Rectal smooth muscle tissue (tissue), 1 donor: Measurements from ENCODE around the gene ZNF341.
"Not testable (repeated sequence)": the region's sequence is repeated elsewhere in the genome, so short reads cannot be mapped to it uniquely, and the experiment has no call there.

Experiments used
- H3K27ac ChIP-seq: one replicate; pipeline ENCODE4 v1.7.0; 2013; ENCODE audit warnings: low read depth, low read length, inconsistent platforms
- H3K27me3 ChIP-seq: one replicate; pipeline ENCODE4 v1.7.0; 2013; ENCODE audit warnings: low read length; ENCODE audit not compliant: control insufficient read depth, insufficient read depth
- H3K36me3 ChIP-seq: one replicate; pipeline ENCODE4 v1.7.0; 2013; ENCODE audit warnings: low read length; ENCODE audit not compliant: control insufficient read depth, insufficient read depth
- H3K4me1 ChIP-seq: one replicate; pipeline ENCODE4 v1.7.0; 2013; ENCODE audit warnings: low read length; ENCODE audit not compliant: control insufficient read depth, insufficient read depth
- H3K4me3 ChIP-seq: one replicate; pipeline ENCODE4 v1.7.0; 2013; ENCODE audit warnings: low read length
- H3K9ac ChIP-seq: one replicate; pipeline ENCODE4 v1.7.0; 2013; ENCODE audit warnings: low read length

ZNF341 gene

DNA sequence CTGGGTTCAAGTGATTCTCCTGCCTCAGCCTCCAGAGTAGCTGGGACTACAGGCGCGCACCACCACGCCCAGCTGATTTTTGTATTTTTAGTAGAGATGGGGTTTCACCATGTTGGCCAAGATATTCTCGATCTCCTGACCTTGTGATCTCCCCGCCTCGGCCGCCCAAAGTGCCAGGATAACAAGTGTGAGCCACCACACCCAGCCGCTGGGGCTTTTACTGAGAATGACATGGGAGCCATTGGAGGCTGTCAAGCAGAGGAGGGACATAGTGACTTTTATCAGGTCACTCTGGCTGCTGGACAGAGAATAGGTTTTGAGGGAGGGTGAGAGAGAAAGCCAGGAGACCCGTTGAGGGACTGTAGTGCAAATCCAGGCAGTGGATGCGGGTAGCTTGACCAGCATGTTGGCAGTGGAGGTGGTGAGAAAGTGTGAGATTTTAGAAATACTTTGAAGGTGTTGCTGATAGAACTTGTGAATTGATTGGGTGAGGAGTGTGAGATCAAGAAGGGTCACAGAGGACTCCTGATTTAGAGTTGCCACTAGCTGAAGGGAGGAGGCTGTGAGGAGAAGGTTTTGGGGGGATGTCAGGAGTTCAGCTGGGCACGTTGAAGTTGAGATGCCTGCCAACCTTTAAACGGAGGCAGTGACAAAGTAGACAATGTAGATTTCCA, 14.7 kb downstream of the ZNF341 start:
- Histone ChIP-seq H3K4me3 (no peak overlapping the region), H3K27ac (no peak overlapping the region), H3K9ac (no peak overlapping the region), H3K36me3 (peaks cover 2% of the 10 kb centered on the region), H3K4me1 (no peaks in the 10 kb centered on the region), H3K27me3 (no peaks in the 10 kb centered on the region)

DNA sequence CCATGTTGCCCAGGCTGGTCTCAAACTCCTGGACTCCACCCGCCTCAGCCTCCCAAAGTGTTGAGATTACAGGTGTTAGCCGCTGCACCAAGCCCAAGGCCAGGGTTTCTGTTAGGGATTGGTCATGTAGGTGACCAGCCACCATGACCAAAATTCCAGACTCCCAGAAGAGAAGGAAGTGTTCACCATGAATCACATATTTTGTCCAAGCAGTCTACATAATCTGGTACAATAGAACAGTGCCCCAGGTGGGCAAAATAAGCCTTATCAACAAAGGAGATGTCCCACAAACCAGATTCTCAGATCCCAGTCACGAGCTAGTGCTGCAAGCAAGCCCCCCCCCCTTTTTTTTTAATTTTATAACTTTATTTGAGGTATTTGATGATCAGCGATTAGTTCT, 20.0 kb downstream of the ZNF341 start:
- H3K36me3 ChIP-seq, result peaks cover 12% of the 10 kb centered on the region
- no peak overlapping the region for H3K4me3 ChIP-seq
- H3K27ac ChIP-seq, result no peak overlapping the region
- no peak overlapping the region for H3K9ac ChIP-seq
- H3K27me3 ChIP-seq, result no peaks in the 10 kb centered on the region
- H3K4me1 ChIP-seq, result no peaks in the 10 kb centered on the region

DNA sequence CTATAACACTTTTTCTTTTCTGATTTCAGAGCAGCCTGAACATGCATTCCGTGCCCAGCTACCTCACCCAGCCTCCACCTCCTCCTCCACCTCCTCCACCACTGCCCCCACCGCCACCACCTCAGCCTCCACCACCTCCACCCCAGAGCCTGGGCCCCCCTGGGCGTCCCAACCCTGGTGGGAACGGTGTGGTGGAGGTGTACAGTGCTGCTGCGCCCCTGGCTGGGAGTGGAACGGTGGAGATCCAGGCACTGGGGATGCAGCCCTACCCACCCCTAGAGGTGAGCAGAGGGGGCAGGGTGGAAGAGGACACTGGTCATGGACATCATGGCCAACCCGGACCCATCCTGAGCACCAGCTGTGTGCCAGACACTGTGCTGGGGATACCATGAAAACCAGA, 21.3 kb downstream of the ZNF341 start:
- Histone ChIP-seq H3K4me1 (no peaks in the 10 kb centered on the region), H3K9ac (no peak overlapping the region), H3K36me3 (peaks cover 18% of the 10 kb centered on the region), H3K27me3 (no peaks in the 10 kb centered on the region), H3K27ac (no peak overlapping the region), H3K4me3 (no peak overlapping the region)

DNA sequence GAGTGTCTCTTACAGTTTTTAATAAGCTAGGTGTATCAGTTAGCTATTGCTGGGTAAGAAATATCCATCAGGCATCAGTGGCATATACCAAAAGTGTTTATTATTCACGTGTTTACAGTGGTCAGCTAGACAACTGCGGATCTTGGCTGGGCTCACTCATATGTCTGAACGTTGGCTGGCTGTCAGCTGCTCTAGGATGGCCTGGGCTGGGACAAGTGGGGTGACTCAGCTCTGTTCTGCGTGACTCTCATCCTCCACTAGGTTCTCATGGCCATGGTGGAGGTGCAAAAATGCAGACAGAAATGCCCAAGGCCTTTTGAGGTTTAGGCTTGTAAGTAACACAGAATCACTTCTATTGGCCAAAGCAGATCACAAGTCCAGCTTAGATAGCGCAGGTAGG, 22.0 kb downstream of the ZNF341 start:
- Histone ChIP-seq H3K4me1 (no peaks in the 10 kb centered on the region), H3K27ac (no peak overlapping the region), H3K36me3 (peaks cover 18% of the 10 kb centered on the region), H3K4me3 (no peak overlapping the region), H3K27me3 (no peaks in the 10 kb centered on the region), H3K9ac (no peak overlapping the region)

DNA sequence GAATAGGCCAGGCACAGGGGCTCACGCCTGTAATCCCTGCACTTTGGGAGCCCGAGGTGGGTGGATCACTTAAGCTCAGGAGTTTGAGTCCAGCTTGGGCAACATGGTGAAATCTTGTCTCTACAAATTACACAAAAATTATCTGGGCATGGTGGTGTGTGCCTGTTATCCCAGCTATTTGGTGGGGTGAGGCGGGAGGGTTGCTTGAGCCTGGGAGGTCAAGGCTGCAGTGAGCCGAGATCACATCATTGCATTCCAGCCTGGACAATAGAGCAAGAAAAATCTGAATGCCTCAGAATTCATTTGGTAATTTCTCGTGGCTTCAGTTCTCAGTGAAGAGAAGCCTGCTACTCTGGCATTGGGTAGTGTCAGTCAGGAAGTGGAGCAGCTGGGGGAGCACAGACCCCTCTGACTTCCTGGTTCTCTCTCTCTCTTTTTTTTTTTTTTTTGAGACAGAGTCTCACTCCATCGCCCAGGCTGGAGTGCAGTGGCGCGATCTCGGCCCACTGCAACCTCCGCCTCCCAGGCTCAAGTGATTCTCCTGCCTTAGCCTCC, 24.2 kb downstream of the ZNF341 start:
- H3K9ac ChIP-seq, H3K27ac ChIP-seq: not testable (repeated sequence)

DNA sequence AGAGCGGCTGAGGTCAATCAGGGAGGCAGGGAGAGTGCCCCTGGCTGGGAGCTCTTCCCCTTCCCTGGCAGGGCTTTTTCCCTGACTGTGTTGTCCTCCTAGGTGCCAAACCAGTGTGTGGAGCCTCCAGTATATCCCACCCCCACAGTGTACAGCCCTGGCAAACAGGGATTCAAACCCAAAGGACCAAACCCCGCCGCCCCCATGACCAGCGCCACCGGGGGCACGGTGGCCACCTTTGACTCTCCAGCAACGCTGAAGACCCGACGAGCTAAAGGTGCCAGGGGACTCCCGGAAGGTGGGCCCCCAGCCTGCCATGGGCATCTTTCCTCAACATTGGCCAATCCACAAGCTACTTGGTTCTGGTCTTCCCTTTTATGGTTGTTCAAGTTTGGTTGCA, 25.2 kb downstream of the ZNF341 start:
- Histone ChIP-seq H3K9ac (no peak overlapping the region), H3K36me3 (peaks cover 21% of the 10 kb centered on the region), H3K4me3 (no peak overlapping the region)

More for the DNA sequence above, 24.2 kb downstream of the ZNF341 start:
- not testable (repeated sequence) for H3K4me1 ChIP-seq, H3K27me3 ChIP-seq, H3K4me3 ChIP-seq
- H3K36me3 ChIP-seq, result peaks cover 16% of the 10 kb centered on the region

DNA sequence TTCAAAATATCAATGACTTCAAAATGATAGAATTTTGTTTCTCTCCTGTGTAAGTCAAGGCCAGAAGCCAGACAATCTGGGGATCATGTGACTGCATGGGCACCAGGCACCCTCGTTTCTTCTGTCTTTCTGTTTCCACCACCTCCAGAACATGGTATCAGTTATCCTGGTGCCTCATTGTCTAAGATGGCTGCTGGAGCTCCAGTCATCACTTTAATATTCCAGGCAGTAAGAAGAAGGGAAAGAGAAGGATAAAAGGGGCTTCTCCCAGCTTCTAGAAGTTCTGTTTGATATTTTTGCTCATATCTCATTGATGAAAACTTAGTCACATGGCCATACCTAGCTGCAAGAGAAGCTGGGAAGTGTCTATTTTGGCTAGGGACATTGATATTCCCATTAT, 25.7 kb downstream of the ZNF341 start:
- H3K36me3 ChIP-seq, result peaks cover 21% of the 10 kb centered on the region
- no peaks in the 10 kb centered on the region for H3K4me1 ChIP-seq
- H3K4me3 ChIP-seq, result no peak overlapping the region
- no peak overlapping the region for H3K27ac ChIP-seq
- H3K27me3 ChIP-seq, result no peaks in the 10 kb centered on the region
- no peak overlapping the region for H3K9ac ChIP-seq

More for the DNA sequence above, 25.2 kb downstream of the ZNF341 start:
- no peak overlapping the region for H3K27ac ChIP-seq
- no peaks in the 10 kb centered on the region for H3K4me1 ChIP-seq
- H3K27me3 ChIP-seq, result no peaks in the 10 kb centered on the region

DNA sequence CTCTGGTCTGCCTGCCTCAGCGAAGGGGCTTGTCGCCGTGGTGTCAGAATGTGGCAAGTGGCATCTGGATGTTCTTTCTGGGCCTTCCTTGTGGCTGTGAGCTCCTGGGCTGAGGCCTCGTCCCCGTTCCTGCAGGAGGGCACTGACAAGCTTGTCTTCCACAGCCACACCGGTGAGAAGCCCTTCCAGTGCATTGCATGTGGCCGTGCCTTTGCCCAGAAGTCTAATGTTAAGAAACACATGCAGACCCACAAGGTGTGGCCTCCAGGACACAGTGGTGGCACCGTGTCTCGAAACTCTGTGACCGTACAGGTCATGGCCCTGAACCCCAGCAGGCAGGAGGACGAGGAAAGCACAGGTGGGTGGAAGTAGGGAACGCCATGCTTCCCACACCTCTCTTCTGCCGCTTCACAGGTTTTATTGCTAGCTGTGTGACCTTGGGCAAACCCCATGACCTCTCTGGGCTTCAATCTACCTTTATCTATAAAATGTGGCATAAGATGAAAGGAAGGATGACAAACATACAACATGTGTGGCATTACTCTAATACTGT, 30.0 kb downstream of the ZNF341 start:
- no peak overlapping the region for H3K27ac ChIP-seq
- H3K27me3 ChIP-seq, result no peaks in the 10 kb centered on the region
- H3K36me3 ChIP-seq, result peaks cover 13% of the 10 kb centered on the region
- H3K9ac ChIP-seq, result no peak overlapping the region
- H3K4me1 ChIP-seq, result no peaks in the 10 kb centered on the region
- no peak overlapping the region for H3K4me3 ChIP-seq

DNA sequence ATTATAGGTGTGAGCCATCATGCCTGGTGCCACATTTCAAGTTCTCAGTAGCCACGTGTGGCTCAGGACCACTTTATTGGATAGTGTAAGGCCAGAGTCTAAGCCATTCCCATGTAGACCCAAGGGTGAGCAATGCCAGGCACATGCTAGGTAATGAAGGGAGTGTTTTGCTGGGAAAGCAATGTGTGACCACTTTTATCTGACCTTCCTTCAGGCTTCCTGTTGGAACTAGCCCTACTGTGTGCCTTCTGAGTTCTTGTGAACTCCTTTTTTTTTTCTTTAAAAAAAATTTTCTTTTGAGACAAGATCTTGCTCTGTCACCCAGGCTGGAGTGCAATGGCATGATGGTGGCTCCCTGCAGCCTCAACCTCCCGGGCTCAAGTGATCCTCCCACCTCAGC, 33.3 kb downstream of the ZNF341 start:
- H3K27me3 ChIP-seq, result no peaks in the 10 kb centered on the region
- no peak overlapping the region for H3K4me3 ChIP-seq
- peaks cover 7% of the 10 kb centered on the region for H3K36me3 ChIP-seq
- H3K27ac ChIP-seq, result no peak overlapping the region
- no peaks in the 10 kb centered on the region for H3K4me1 ChIP-seq
- H3K9ac ChIP-seq, result no peak overlapping the region

DNA sequence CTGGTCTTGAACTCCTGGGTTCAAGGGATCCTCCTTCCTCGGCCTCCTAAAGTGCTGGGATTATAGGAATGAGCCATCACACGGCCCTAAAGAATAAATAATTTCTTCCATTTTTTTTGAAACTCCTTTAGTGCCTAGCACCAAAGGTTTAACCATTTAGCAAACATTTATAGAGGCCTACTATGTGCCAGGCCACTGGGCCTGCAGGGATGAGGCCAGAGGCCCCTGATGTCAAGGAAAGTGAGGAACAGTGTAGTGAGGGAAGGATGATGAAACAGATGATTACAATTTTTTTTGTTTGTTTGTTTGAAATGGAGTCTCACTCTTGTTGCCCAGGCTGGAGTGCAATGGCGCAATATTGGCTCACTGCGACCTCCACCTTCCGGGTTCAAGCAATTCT, 33.8 kb downstream of the ZNF341 start:
- no peak overlapping the region for H3K27ac ChIP-seq
- no peak overlapping the region for H3K4me3 ChIP-seq
- H3K36me3 ChIP-seq, result peaks cover 7% of the 10 kb centered on the region
- H3K9ac ChIP-seq, result no peak overlapping the region
- no peaks in the 10 kb centered on the region for H3K27me3 ChIP-seq
- no peaks in the 10 kb centered on the region for H3K4me1 ChIP-seq

DNA sequence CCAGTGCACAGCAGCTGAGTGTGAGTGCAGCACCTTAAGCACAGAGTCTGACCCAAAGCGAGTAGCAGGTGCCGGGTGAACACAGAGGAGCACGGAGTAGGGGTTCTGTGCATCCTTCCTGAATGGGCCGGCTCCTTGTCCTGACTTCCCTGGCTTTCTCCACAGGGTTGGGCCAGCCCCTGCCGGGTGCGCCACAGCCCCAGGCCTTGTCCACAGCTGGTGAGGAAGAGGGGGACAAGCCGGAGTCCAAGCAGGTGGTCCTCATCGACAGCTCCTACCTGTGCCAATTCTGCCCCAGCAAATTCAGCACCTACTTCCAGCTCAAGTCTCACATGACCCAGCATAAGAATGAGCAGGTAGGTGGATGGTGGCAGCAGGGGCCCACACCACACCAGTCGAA, 34.9 kb downstream of the ZNF341 start:
- Histone ChIP-seq H3K27ac (no peak overlapping the region), H3K36me3 (peaks cover 5% of the 10 kb centered on the region), H3K9ac (no peak overlapping the region), H3K27me3 (no peaks in the 10 kb centered on the region), H3K4me3 (no peak overlapping the region), H3K4me1 (no peaks in the 10 kb centered on the region)

DNA sequence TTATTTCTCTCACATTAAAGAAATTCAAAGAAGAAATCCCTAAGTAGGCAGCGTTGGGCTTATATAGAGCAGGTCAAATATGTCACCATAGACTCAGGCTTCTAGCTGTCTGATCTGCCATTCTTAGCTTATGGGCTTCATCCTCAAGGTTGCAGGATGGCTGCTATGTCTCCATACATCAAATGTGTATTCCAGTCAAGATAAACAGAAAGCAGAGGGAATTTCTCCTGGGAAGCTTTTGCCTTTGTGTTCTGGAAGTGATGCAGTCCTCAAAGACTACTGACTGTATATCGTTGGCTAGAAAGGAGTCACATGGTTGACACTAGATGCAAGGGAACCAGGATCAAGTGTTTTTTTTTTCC, 36.0 kb downstream of the ZNF341 start:
- H3K27me3 ChIP-seq, result no peaks in the 10 kb centered on the region
- no peaks in the 10 kb centered on the region for H3K4me1 ChIP-seq
- H3K4me3 ChIP-seq, result no peak overlapping the region
- H3K9ac ChIP-seq, result no peak overlapping the region
- peaks cover 2% of the 10 kb centered on the region for H3K36me3 ChIP-seq
- no peak overlapping the region for H3K27ac ChIP-seq

DNA sequence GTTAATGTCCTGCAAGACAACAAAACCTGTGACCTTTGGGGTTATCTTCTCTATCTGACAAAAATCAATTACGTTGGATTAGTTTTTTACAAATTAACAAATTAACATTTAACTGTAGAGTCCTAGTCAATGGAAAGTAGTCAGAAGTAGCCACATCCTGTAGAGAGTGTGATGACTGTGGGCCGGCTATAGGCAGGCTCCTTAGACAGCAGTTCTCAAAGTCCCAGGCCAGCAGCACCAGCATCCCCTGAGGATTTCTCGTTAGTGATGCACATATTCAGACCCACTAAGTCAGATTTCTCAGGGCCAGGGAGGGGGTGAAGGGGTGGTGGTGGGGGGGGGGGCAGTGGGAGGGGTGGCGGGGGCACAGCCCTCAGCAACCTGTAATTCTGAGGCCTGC, 37.2 kb downstream of the ZNF341 start:
- peaks cover 2% of the 10 kb centered on the region for H3K36me3 ChIP-seq
- no peak overlapping the region for H3K4me3 ChIP-seq
- no peak overlapping the region for H3K27ac ChIP-seq
- H3K9ac ChIP-seq, result no peak overlapping the region
- no peaks in the 10 kb centered on the region for H3K27me3 ChIP-seq
- H3K4me1 ChIP-seq, result no peaks in the 10 kb centered on the region
